Stromal cell of bone marrow (primary cell): Measurements from ENCODE around the gene GAD1.

Experiments used
- DNase-seq: peaks from one replicate; pipeline ENCODE4 v3.0.0-alpha.2; 2012; ENCODE audit warnings: low read depth

GAD1 gene

DNA sequence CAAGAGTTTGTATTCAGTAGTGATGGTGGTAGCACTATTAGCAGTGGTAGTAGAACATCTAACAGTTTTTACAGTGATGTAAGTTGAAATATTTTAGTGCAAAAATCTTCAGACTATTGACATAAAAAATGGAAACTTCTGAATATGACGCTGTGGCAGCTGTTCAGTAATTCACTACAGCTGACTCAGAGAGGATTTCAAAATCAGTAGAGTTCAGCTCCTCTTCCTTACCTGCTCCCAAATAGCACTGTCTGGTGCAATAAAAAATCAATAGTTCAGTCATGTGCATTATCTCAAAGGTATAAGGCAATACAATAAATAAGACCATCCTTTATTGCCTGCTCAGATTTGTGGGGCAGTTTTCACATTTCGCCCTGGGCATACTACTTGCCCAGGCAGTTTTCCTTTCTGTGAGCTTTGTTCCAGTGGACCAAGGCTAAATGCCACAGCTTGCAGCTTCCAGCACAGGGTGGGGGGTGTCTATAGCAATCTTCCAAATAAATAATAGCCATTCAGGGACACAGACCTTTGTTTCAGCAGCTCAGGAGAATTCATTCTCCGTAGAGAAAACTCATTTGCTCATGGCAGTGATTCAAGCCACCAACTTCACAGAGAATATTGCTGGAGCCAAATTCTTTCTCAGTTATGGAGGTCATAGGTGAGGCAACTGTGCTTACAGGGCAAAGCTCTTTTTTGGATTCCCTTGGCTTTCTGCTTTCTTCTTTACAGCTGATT, 78.5 kb downstream of the GAD1 start:
- DNase-seq: peak; percentile 37

GRCh38 chr2:170896622-170897021, 79.9 kb downstream of the GAD1 start:
- no peak for DNase-seq

DNA sequence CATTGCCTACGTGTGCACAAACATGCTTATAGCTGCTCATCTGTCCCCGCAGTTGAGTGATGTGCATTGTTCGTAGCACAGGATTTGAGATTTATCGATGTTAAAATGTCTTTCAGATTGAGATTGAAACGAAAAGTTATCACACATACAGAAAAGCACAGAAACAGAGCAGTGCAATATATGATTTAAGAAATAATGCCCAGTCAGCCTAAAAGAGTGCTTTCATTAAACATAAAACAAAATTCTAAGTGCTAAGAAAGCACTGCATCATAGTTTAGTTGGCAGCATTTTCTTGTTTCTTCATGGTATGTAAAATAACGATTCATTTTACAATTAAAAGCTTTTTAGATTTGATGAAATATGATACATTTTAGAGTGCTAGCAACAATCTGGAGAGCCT, 80.4 kb downstream of the GAD1 start:
- no peak for DNase-seq

DNA sequence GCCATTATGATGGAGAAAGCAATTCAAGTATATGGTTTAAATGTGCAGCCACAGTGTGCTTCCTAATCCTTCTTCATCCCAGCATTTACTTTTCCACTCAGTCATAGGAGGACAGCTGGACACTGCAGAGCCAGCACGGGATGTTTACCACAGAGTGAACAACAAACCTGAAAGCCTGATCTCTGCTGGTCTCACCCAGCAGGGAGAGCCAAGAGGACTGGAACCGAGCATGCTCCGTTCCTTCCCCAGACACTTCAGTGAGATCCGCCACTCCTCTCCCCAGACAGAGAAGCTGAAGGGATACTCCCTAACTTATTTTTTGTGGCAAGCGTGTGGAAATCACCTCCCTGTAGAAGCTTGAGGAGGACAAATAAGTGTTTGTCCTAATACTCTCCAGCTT, 89.2 kb downstream of the GAD1 start:
- DNase-seq: no peak
